Urothelium cell line (cell line): ENCODE measurements around the gene DOCK1.

Source experiments
- DNase-seq: peaks from one replicate; pipeline ENCODE4 v3.0.0; 2011; ENCODE audit warnings: low spot score, mixed read lengths
- FAIRE-seq: peaks from 2 replicates; lab custom pipeline; 2011; peaks lifted over from hg19 to GRCh38; lab: Jason Lieb, UNC

DOCK1 gene

GRCh38 chr10:127028556-127028955 is 123.3 kb downstream of the DOCK1 start:
- no peak for FAIRE-seq
- no peak for DNase-seq

GRCh38 chr10:127029061-127029460 is 123.8 kb downstream of the DOCK1 start:
- FAIRE-seq (no peak), DNase-seq (no peak)

GRCh38 chr10:127033216-127034033 is 128.2 kb downstream of the DOCK1 start:
- FAIRE-seq (no peak), DNase-seq (no peak)

- no peak for FAIRE-seq
- no peak for DNase-seq
These were observed 128.9 kb downstream of the DOCK1 start for GRCh38 chr10:127034034-127034633.

DNA sequence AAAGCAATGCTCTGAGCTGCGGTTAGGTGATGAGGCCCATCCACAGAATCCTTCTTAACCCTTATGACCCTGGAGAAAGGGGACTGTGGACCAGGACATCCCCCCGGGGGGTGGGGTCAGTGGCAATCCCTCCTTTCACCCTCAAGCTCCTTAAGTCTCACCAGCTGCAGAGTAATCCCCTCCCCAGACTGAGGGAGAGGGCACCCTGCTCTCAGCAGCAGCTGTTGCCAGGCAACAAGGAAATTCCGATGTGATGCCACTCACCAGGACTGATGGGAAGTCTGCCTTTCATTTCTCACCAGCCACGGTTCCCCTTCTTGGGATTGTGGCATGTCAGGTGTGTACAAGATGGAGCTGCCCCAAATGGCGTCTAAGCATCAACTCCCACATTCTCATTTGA is 129.6 kb downstream of the DOCK1 start:
- no peak for FAIRE-seq

DNA sequence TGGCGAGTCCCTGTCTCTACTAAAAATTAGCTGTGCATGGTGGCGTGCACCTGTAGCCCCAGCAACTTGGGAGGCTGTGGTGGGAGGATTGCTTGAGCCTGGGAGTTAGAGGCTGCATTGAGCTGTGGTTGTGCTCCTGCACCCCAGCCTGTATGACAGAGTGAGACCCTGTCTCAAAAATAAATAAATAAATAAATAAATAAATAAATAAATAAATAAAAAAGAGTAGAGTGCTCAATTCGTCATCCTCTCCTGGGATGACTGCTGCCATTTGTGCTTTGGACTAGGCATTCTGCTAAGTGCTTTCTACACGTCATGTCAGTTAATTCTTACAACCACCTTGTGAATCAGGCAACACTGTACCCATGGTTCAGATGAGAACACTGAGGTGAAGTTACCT is 130.6 kb downstream of the DOCK1 start:
- FAIRE-seq (no peak), DNase-seq (no peak)

More for the DNA sequence above, 129.6 kb downstream of the DOCK1 start:
- DNase-seq, result no peak

- DNase-seq, result no peak
- FAIRE-seq, result no peak
These were observed 131.8 kb downstream of the DOCK1 start for GRCh38 chr10:127036987-127037386.

DNA sequence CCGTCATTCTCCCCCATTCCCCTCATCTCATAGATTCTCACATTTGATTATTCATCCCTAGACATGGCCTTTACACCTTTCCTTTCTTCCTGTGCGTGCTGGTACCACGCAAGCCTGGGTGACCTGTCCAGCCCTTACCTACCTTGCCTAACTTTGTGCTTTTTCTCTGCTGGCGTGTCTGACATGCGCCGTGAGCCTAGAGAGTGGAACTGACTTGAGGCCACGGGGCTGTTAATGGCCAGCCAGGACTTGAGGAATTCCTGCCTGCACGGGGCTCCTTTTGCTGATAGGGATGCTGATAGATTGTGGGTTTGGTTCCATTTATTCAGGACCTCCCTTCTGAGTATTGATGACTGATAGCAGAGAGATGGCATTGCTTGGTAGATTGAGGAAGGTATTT is 134.2 kb downstream of the DOCK1 start:
- no peak for DNase-seq
- FAIRE-seq, result no peak

GRCh38 chr10:127040756-127041155 is 135.5 kb downstream of the DOCK1 start:
- FAIRE-seq (no peak), DNase-seq (no peak)

- DNase-seq (no peak), FAIRE-seq (no peak)
These were observed 136.3 kb downstream of the DOCK1 start for GRCh38 chr10:127041552-127041951.

- no peak for FAIRE-seq
- DNase-seq, result no peak
These were observed 138.1 kb downstream of the DOCK1 start for GRCh38 chr10:127043301-127043700.

DNA sequence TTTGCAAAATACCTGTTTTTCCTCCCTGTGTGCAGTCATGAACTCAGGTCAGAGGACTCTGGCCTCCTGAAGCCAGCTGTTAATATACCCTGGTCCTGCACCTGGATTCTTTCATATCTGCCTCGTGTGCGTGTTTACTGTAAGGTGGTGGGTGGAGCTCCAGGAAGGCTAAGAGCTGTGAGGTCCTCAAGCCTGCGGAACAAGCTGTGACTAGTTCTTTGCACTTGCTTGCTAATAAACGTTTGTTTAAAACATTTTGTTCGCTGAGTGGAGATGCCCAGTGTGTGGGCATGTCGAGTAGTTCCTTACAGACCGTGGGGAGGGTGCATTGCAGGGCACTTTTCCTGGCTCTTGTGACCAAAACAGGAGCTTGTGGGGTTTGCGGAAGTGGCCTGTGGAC is 139.0 kb downstream of the DOCK1 start:
- no peak for DNase-seq
- no peak for FAIRE-seq

- DNase-seq (no peak), FAIRE-seq (no peak)
These were observed 142.0 kb downstream of the DOCK1 start for GRCh38 chr10:127046975-127047877.

DNA sequence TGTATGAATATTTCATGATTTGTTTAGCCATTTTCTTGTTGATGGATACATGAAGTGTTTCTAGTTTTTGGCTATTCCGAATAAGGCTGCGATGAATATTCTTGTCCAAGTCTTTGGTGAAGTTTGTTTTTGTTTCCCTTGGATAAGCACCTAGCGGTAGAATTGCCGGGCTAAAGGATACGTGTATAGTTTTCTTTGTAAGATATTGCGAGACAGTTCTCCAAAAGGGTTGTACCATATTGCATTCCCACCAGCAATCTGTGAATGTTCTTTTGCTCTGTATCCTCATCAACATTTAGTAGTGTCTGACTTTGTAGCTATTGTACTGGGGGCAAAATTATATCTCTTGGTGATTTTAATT is 142.6 kb downstream of the DOCK1 start:
- DNase-seq, result no peak
- FAIRE-seq, result no peak

DNA sequence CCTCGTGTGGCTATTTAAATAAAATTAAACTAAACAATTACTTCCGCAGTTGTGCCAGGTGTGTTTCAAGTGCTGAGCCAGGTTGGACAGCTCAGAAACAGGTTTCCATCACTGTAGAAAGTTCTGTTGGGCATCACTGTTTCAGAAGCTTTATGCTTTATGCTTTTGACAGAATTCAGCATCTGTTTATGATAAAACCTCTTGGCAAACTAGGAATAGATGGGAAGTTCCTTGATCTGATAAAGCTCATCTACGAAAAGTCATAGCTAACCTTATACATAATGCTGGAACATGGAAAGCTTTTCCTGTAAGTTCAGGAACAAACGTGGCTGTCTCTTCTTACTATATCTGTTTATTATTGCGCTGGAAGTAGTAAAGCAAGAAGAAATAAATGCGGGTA is 143.4 kb downstream of the DOCK1 start:
- FAIRE-seq (no peak), DNase-seq (no peak)

- no peak for DNase-seq
- no peak for FAIRE-seq
These were observed 146.8 kb downstream of the DOCK1 start for GRCh38 chr10:127052001-127052400.

DNA sequence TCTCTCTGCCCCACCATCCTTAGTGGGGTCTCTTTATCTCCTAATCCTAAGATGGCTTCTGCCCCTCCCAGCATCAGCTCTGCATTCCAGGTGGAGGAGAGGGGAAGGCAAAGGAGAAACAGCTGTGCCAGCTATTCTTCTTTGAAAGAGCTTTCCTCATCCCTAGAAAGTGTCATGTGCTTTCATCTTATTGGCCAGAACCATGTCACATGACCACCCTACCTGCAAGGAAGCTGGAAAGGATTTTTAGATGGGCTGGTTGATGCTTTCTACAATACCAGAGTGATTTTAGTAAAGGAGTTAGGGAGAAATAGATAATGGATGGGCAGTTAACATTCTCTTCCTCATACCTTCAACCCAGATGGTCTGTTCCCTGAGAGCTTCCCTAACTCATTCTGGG is 150.0 kb downstream of the DOCK1 start:
- FAIRE-seq (no peak), DNase-seq (no peak)

DNA sequence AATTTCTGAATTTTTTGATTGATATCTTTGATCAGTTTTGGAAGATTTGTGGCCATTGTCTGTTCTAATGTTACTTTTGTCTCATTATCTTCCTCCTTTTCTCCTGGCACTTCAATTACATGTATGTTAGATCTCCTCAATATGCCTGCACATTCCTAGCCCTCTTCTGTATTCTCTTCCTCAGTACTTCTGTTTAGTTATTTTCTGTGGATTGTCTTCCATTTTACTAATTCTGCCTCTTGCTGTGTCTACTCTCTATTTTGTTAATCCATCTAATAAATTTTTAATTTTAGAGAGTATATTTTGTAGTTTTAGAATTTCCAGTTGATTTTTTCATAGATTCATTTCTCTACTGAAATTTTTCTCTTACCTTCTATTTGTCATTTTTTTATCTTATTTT is 154.1 kb downstream of the DOCK1 start:
- no peak for DNase-seq
- FAIRE-seq, result no peak

DNA sequence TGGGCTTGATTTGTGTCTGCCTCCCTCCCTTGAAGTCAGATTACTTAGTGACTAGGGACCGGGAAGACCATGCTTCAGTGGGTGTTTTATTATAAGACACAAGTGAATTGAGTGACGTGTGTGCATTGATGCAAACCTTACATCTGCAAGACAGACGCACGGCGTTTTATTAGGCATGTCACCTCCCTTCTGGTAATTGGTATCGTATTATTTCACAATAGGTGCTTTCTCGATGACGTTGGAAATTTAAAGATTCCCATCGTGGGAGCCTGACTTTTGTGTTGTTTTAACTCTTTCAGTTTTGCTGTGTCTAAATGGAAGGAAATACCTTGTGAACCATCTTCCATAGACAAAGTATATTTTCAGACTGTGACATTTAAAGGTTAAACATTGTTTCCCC is 158.5 kb downstream of the DOCK1 start:
- DNase-seq (no peak), FAIRE-seq (no peak)

GRCh38 chr10:127064474-127064873 is 159.2 kb downstream of the DOCK1 start:
- FAIRE-seq (no peak), DNase-seq (no peak)

DNA sequence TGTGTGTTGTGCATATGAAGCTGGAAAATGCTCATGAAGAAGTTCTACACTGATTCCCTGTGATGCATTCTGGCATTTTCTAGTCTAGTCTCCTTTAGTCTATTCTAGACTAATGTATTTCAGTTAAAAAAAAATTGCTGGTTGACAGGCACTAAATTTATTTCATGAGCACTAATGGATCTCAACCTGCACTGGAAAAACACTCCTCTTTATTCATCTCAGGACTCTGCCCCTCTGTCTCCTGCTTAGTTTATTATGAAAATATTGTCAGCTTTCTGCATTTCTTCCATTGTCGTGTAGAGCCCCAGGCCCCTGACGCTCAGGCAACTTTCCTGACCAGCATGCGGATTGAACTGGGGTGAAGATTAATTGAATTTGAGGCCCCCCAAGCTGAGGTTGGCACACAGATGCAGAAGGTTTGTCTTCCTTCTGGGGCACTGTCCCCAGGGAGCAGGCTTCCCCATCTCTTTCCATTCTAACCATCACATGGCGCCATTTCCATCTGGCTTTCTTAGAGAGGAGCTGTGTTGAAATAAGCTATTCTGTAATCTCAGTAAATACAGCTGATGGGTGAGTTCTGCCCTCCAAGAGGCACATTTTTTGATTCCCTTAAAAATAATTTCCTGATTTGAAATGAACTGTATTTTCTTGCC is 162.4 kb downstream of the DOCK1 start:
- FAIRE-seq (no peak), DNase-seq (no peak)
